Fibroblast of pulmonary artery (primary cell): ENCODE measurements around the gene PMAIP1.
A peak's percentile ranks its signal among the peaks of the same experiment; 100 is the strongest.
"Not testable (repeated sequence)": the region's sequence is repeated elsewhere in the genome, so short reads cannot be mapped to it uniquely, and the experiment has no call there.

Experiments
- DNase-seq: peaks from one replicate; pipeline ENCODE4 v3.0.0-alpha.2; 2010; ENCODE audit warnings: low read depth
- H3K4me3 ChIP-seq: replicated peaks from 2 replicates; pipeline ENCODE4 v1.5.1; 2011; ENCODE audit warnings: low read depth, mild to moderate bottlenecking, control low read depth, low read length, moderate library complexity
- CTCF ChIP-seq: IDR thresholded peaks from 2 replicates; pipeline ENCODE4 v1.5.1; 2011; ENCODE audit warnings: mild to moderate bottlenecking, control low read depth, low read length, inconsistent platforms; ENCODE audit errors: missing control alignments

Gene PMAIP1

GRCh38 chr18:59899298-59900221, at the start of gene PMAIP1:
Gene PMAIP1, plus strand, starts transcription at chr18:59899996. Its CDS starts 182 bp downstream, at chr18:59900178.
- H3K4me3 ChIP-seq: peak within 1 kb of the TSS; percentile 78
- peak; percentile 95 for DNase-seq
- no peak for TF ChIP-seq CTCF

DNA sequence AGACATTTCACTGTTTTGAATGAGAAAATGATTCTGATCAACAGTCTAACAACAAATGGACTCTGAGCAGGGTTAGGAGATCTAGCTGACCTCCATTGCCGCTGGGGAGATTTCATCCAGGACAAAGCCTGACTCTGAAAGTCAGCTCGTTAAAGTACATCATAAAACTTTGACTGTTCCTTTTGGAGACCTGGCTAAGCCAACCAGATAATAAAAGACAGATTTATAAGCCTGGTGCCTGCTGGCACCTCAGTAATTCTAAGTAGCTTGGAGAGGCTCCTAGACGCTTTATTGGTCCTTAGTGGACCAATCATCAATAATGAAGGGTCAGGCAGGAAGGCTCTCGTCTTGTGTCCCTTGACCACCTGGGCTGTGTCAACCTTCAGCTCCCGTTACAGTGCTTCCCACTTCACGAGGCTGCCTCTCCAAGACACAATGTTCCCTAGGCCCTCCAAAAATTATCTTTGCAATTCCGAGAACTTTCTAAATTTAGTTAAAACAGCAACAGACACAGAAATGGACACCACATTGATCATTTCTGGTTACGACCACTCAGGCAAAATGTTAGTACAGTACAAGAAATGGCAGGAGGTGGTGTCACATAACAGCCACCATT, 47.9 kb upstream of the PMAIP1 start:
- no peak overlapping the region for H3K4me3 ChIP-seq
- TF ChIP-seq CTCF: no peak
- DNase-seq: no peak

DNA sequence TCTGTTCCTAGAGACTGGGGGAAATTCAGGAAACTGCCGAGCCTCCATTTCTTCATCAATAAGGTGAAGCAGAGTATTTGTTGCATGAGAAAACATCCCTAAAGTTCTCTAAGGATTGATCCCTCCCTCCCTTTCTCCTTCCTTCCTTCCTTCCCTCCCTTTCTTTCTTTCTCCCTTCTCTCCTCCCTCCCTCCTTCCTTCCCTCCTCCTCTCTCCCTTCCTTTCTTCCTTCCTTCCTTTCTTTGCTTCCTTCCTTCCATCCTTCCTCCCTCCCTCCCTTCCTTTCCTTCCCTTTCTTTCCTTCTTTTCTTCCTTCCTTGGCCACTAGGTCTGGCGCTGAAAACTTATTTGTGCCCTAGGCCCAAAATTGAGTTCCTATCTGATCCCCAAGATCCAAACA, 47.2 kb upstream of the PMAIP1 start:
- H3K4me3 ChIP-seq: no peak overlapping the region
- no peak for TF ChIP-seq CTCF
- DNase-seq: no peak

- TF ChIP-seq CTCF: no peak
- H3K4me3 ChIP-seq: no peak overlapping the region
- DNase-seq: no peak
Measured at GRCh38 chr18:59853380-59853779, 46.4 kb upstream of the PMAIP1 start.

- not testable (repeated sequence) for DNase-seq, H3K4me3 ChIP-seq
Measured at GRCh38 chr18:59853988-59854387, 45.8 kb upstream of the PMAIP1 start.

DNA sequence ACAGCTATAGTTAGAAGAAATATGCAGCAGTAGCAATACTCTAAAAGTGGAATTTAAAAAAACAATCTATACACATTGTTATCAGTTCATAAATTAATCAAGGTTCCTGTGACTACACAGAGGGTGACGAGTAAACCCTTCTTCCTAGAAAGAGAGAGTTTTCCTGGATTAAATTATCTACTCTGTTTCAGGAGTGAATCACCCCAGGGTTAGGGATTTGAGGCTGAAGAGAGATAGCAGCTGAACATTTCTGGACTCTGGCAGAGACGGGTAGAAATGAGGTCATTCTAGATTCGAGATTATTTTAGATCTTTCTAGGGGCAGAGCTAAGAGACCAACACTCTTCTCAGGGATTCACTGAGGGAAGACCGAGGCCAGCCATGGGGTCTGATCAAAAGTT, 38.8 kb upstream of the PMAIP1 start:
- no peak overlapping the region for H3K4me3 ChIP-seq
- TF ChIP-seq CTCF: no peak
- peak; percentile 24 for DNase-seq

DNA sequence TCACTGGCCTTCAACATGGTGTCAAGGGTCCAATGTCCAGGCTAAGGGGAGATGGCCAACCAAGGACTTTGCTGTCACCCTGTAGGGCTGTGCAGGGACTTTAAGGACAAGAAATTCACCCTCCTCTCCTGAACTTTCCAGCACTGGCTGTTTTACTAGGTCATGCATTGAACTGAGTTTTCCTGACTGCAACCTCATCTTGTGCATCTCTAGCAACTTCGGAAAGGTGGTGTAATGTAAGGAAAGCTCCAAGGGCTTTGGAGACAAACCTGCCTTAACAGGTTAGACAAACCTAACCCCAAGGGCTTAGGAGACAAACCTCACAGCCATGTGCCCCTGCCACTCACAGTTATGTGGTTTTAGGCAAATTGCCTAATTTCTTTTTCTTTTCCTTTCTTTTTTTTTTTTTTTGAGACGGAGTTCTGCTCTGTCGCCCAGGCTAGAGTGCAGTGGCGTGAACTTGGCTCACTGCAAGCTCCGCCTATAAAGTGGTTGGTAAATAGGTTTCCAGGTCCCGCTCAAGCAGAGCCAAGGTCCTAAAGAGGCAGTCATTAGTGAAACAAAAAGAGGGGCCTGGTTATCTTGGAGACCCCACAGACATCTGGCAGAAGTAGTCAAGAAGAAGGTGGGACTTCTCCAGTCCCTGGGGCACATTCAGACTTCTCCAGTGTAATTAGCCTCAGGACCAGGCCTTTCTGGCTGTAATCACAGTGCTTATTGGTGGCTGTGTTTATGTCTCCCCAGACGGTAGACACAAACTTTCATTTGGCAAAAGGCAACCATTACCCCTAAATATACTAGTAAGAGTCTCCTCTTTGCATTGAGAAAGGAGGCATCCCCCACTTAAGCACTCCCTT, 37.6 kb upstream of the PMAIP1 start:
- TF ChIP-seq CTCF: no peak
- no peak overlapping the region for H3K4me3 ChIP-seq
- DNase-seq: no peak
